BJ (cell line): ENCODE data around the gene ENOSF1. TPM values are rescaled to one million over a fixed set of nuclear protein-coding genes. Genes with fewer than 3 reads are reported as not detected.

Experiments used
- CTCF ChIA-PET: fragments of 350-600 bp; formaldehyde crosslinking; extraction: SDS; loops from one replicate; lab custom pipeline; 2021; ENCODE audit warnings: antibody characterized with exemption, inconsistent platforms; lab: Yijun Ruan, JAX
- POLR2A ChIA-PET: fragments of 300-600 bp; sonication (Branson Sonifier 250); formaldehyde crosslinking; extraction: SDS; loops from one replicate; lab custom pipeline; 2021; ENCODE audit warnings: antibody characterized with exemption; lab: Charles Lee
- DNase-seq: peaks from one replicate; pipeline ENCODE4 v3.0.0-alpha.2; 2011; ENCODE audit warnings: low read depth
- H3K27me3 ChIP-seq: 2 replicates; pipeline ENCODE4 v1.6.0; 2011; ENCODE audit warnings: low read length; ENCODE audit not compliant: control insufficient read depth, insufficient read depth
- H3K36me3 ChIP-seq: 2 replicates; pipeline ENCODE4 v1.5.1; 2011; ENCODE audit warnings: low read length; ENCODE audit not compliant: control insufficient read depth, insufficient read depth
- H3K4me3 ChIP-seq: 2 replicates; pipeline ENCODE4 v1.5.1; 2011; ENCODE audit warnings: low read depth, mild to moderate bottlenecking, control low read depth, low read length
- polyA plus RNA-seq: library from polyadenylated mRNA; depleted of rRNA; stranded (reverse); fragments of >200 nt; gene quantifications from 2 replicates; pipeline ENCODE4 v1.2.3, GENCODE V29; 2011
- TF ChIP-seq, protein P1 (sequence below): IDR thresholded peaks from 2 replicates; pipeline ENCODE4 v1.5.1; 2011; ENCODE audit warnings: low read depth, mild to moderate bottlenecking, control low read depth, inconsistent platforms, low read length, moderate library complexity; ENCODE audit not compliant: insufficient read depth

ENOSF1 gene
- polyA plus RNA-seq, 1 experiment: 16.4 TPM

DNA sequence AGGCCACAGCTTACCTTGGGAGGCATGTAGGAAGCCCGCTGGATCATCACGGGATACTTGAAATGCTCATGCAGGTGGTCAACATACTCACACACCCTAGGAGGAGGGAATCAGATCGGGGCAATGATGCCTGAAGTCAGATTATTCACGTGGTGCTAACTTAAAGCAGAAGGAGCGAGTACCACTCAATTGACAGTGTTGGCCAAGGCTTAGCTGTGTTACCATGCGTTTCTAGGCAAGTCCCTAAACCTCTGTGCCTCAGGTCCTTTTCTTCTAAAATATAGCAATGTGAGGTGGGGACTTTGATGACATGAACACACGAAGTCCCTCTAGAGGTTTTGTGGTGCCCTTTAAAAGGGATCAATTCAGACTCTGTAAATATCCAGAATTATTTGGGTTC lies 37.1 kb downstream of the ENOSF1 start:
- POLR2A ChIA-PET: no interaction called here
- no peak for DNase-seq
- Histone ChIP-seq H3K4me3 (no peak overlapping the region), H3K27me3 (no peaks in the 10 kb centered on the region), H3K36me3 (peaks cover 7% of the 10 kb centered on the region)
- TF ChIP-seq, protein P1, sequence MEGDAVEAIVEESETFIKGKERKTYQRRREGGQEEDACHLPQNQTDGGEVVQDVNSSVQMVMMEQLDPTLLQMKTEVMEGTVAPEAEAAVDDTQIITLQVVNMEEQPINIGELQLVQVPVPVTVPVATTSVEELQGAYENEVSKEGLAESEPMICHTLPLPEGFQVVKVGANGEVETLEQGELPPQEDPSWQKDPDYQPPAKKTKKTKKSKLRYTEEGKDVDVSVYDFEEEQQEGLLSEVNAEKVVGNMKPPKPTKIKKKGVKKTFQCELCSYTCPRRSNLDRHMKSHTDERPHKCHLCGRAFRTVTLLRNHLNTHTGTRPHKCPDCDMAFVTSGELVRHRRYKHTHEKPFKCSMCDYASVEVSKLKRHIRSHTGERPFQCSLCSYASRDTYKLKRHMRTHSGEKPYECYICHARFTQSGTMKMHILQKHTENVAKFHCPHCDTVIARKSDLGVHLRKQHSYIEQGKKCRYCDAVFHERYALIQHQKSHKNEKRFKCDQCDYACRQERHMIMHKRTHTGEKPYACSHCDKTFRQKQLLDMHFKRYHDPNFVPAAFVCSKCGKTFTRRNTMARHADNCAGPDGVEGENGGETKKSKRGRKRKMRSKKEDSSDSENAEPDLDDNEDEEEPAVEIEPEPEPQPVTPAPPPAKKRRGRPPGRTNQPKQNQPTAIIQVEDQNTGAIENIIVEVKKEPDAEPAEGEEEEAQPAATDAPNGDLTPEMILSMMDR: no peak
- CTCF ChIA-PET: interaction anchor here (1.5 kb wide), 1 partner anchor 28 kb away, joined by 3 read pairs; no protein-coding TSS in a partner anchor

DNA sequence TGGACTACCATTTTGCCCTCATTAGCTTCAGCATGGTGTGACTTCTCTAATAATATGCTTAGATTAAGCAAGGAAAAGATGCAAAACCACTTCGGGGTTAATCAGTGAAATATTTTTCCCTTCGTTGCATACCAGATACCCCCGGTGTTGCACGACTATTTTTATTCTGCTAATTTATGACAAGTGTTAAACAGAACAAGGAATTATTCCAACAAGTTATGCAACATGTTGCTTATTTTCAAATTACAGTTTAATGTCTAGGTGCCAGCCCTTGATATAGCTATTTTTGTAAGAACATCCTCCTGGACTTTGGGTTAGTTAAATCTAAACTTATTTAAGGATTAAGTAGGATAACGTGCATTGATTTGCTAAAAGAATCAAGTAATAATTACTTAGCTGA lies 38.7 kb downstream of the ENOSF1 start:
- POLR2A ChIA-PET: no interaction called here
- CTCF ChIA-PET: interaction anchor here (0.9 to 1.6 kb wide), 2 partner anchors 157 to 166 kb away, joined by 3 read pairs; no protein-coding TSS in a partner anchor
- TF ChIP-seq, protein P1: no peak
- Histone ChIP-seq H3K36me3 (peaks cover 10% of the 10 kb centered on the region), H3K27me3 (no peaks in the 10 kb centered on the region), H3K4me3 (no peak overlapping the region)
- DNase-seq: no peak

DNA sequence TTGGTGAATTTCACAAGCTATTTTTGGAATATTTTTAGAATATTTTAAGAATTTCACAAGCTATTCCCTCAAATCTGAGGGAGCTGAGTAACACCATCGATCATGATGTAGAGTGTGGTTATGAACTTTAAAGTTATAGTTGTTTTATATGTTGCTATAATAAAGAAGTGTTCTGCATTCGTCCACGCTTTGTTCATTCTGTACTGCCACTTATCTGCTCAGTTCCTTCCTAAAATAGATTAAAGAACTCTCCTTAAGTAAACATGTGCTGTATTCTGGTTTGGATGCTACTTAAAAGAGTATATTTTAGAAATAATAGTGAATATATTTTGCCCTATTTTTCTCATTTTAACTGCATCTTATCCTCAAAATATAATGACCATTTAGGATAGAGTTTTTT lies 39.1 kb downstream of the ENOSF1 start:
- TF ChIP-seq, protein P1: no peak
- peaks cover 12% of the 10 kb centered on the region for H3K36me3 ChIP-seq
- CTCF ChIA-PET: interaction anchor here (0.9 to 1.6 kb wide), 2 partner anchors 158 to 166 kb away, joined by 3 read pairs; no protein-coding TSS in a partner anchor
- no peak for DNase-seq
- POLR2A ChIA-PET: no interaction called here
- H3K27me3 ChIP-seq: no peaks in the 10 kb centered on the region
- H3K4me3 ChIP-seq: no peak overlapping the region

DNA sequence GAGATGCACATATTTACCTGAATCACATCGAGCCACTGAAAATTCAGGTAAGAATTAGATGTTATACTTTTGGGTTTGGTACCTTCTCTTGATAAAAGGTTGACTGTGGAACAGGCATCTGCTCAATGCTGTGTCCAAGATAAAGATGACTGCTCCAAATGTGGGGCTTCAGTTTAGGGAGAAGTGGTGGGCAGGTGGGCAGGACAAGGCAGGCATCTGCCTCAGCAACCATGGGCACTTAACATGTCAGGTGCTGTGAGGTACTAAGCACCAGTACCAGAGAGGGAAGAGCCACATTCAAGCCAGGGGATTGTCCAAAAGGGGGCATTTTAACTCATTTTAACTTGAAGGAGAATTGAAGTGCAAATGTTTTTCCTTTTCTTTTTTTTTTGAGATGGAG lies 41.0 kb downstream of the ENOSF1 start:
- DNase-seq: no peak
- H3K36me3 ChIP-seq: peaks cover 11% of the 10 kb centered on the region
- H3K27me3 ChIP-seq: no peaks in the 10 kb centered on the region
- CTCF ChIA-PET: interaction anchor here (1.4 kb wide), 1 partner anchor 46 kb away, joined by 4 read pairs; no protein-coding TSS in a partner anchor
- POLR2A ChIA-PET: no interaction called here
- TF ChIP-seq, protein P1: no peak
- no peak overlapping the region for H3K4me3 ChIP-seq

DNA sequence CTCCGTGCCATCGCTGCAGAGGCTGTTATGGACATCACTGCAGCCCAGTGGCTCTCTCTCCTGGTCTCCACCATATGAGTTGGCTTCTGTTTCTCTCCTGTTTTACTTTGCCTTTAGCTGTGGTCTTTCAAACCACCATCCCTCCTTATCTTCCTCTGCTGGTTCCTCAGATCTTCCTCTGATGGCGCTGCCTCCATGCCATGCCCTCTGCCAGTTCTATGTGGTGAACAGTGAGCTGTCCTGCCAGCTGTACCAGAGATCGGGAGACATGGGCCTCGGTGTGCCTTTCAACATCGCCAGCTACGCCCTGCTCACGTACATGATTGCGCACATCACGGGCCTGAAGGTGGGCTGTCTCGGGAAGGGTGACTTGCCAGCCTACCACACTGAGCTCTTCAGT lies 41.9 kb downstream of the ENOSF1 start:
- H3K36me3 ChIP-seq: peaks cover 11% of the 10 kb centered on the region
- DNase-seq: no peak
- POLR2A ChIA-PET: interaction anchor here (0.6 kb wide), 1 partner anchor 12 kb away, joined by 3 read pairs; no protein-coding TSS in a partner anchor
- CTCF ChIA-PET: interaction anchor here (1.4 to 2.2 kb wide), 2 partner anchors 9 to 45 kb away, joined by 4 to 8 read pairs; no protein-coding TSS in a partner anchor
- TF ChIP-seq, protein P1: no peak
- no peaks in the 10 kb centered on the region for H3K27me3 ChIP-seq
- H3K4me3 ChIP-seq: no peak overlapping the region
